SKM-1 treated with dmso at 0.1 percent for 144 hours (cell line): Measurements from ENCODE around the gene EEFSEC.
A peak's percentile ranks its signal among the peaks of the same experiment; 100 is the strongest.

Experiments used
- DNase-seq: peaks from one replicate; lab custom pipeline; 2025; ENCODE audit not compliant: unreplicated experiment; lab: John Stamatoyannopoulos, UW

The EEFSEC gene

GRCh38 chr3:128215800-128216495, 62.7 kb downstream of the EEFSEC start:
- DNase-seq: no peak

DNA sequence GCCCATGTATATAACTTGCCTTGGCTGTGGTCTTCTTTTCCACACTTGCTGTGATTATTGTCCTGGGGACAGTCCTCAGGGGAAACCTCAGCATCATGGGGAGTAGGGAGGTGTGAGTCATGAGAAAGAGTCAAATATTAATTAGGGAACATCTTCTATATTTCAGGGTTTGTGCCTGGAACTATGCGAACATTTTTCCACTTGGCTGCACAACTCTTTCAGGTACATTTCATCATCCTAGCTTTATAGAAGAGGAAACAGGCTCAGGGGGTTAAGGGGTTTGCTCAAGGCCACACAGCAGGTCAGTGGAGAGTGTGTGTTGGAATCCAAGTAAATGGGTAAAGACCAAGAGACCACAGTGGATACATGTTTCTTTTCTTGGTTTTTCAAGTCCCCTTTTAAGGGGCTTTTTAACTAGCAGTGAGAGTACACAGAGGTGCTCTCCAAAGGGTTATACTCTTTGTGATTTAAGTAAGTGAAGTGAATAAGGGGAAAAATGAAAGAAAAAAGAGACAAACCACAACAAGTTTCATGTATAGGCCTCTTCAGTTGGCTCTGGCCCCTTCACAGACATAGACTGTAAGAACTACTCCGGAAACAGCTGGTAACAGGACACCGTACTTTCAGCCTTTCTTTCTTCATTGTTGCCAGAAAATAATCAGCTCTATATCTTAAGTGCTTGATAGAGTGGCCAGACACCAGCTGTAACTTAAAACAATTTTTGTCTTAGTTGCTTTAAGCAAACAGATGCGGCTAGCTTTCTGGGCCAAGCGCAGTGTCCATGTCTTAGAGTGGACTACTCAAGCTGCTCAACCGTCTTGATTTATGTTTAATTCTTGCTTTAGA, 64.6 kb downstream of the EEFSEC start:
- no peak for DNase-seq

DNA sequence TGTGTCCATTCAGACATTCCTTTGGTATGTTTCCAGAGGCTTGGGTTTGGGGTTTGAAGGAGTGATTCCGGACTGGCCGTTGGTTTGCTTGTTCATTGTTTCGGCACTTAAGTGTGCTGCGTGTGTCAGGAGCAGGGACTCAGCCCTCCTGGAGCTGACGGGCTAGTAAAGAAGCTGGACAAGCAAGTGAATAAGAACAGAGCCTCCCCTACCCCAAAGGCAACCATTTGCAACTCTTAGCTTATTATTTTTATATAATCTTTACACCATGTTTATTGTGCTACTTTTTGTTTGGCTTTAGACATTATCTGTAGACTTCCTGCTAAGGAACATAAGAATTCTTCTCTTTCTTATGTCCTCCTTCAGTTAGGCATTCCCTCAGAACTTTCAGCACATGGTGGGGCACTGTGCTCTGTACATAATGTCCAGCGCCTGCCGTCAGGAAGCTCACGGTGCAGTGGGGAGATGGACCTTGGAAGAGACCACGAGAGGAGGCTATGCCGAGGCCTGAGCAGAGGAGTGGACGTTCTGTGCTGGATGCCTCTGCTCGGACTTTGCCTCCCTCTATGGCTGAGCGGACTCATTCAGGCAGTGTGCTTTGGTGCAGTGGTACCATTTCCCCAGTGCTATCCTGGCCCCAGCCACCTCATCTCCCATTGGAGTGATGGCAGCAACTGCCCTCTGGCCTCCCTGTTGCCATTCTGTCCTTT, 65.4 kb downstream of the EEFSEC start:
- no peak for DNase-seq

DNA sequence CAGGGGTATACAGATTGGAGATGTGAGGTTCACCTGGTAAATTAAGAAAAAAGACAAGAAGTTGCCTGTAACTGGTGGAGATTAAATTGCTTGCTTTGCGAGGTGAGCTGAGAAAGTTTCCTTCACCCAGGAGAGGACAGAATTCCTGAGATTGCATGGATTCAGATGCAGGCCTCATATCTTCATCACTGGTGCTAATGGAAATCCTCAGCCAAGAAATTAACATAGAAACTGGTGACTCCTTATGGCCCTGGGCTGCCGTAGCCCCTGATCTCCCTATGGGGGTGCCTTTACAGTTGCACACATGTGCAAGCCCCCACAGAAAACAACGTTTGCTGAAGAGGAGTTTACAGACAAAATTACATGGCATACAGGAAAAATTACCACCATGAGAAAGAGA, 68.0 kb downstream of the EEFSEC start:
- no peak for DNase-seq

DNA sequence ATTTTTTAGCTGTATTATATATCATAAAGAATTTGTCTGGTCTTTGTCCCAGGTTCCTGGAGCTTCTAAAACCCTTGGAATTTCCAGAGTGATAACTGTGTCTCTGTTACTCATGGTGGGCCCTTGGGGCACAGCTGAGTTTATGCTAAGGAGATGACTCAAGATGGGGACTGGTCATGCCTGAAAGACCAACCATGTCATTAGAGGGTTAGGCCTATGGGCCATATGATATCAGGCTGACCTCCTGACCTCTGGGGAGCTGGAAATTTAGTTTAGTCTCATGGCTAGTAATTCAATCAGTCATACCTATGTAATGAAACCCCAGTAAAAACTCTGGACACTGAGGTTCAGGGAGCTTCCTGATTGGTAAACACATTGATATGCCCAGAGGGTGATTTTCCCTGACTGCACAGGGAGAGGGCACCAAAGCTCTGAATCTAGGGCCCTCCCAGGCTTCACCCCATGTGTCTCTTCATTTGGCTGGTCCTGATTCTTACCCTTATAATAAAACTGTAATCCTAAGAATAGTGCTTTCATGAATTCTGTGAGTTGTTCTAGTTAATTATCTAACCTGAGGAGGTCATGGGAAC, 69.6 kb downstream of the EEFSEC start:
- DNase-seq: no peak

DNA sequence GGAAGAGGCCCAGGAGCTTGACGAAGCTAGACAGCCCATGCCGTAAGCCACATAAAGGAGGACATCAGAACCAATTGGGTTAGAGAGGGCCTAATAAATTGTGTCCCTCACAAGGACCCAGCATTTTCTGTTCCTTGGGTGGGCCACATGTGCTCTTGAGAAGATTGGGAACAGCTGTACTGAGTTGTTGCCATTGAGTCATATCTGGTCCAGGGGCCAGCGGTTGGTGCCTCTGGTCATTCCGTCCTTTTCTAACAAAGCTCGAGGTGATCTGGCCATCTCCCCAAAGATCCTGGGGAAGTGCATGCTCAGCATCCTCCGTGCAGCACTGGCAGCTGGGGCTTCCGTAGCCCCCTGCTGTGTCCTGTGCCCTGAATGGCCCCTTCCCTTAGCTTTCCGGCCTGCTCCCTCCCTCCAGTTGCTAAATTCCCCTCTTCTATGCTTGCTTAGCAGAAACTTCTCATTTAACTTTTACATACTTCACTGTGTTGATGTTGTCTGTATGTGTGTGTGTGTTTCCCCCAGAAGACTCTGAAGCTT, 73.0 kb downstream of the EEFSEC start:
- DNase-seq: no peak

DNA sequence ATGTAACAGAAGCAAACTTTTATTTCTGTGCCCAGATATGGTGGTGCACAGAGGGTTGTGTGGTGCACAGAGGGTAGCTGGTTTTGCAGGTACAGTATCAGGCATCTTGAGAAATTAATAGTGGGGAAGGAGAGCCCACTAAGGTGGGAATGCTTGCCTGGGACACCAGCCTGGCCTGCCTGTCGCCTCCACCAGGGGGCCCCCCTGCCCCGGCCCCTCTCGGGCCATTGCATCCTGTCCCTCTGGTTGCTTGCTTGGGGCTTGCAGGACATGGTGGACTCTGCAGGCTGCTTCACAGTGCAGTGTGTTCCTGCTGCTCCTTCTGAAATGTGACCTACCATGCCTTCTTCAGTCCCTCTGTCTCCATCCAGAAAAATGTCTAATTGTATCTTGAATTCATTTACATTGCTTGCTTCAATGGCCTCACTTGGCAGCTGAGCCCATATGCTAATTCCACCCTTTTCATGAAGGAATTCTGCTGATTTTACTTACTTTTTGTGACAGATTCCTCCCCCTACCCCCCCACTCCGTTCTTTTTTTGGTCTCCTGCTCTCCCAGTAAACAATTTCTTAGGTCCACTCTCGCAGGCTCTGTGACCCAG, 73.6 kb downstream of the EEFSEC start:
- no peak for DNase-seq

GRCh38 chr3:128227507-128227906, 74.2 kb downstream of the EEFSEC start:
- DNase-seq: no peak

GRCh38 chr3:128228366-128228910, 75.2 kb downstream of the EEFSEC start:
- DNase-seq: no peak

DNA sequence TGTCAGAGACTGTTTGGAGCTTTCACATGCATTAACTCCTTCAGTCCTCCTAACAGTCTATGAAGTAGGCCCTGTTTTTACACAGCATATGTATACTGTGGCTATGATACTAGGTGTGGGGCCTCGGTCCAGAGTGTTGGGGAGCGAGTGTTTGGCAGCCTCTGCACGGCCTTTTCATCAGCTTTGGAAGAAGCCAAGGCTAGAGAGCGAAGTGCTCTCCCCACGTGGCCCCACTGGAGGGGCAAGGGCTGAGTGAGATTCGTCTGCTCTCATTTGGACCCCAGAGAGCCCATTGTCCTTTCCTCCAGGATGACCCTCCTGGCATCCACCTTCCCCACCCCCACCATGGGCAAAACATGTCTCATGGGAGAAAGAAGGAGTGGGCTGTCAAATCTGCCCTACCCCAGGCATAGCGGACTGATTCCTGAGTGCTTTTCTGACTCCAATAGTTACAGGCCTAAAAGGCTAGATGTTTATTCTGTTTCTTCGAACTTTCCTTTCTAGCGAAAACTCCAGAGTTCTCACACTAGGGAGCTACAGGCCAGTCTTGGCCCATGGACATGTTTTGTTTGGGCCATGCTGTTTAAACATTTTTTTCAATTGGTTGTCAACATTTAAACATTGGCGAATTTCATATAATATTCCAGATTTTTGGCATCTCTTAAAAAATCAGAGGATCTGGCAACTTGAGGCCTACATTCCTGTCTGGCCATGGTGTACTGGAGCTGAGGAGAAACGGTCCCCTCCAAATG, 76.0 kb downstream of the EEFSEC start:
- DNase-seq: no peak

DNA sequence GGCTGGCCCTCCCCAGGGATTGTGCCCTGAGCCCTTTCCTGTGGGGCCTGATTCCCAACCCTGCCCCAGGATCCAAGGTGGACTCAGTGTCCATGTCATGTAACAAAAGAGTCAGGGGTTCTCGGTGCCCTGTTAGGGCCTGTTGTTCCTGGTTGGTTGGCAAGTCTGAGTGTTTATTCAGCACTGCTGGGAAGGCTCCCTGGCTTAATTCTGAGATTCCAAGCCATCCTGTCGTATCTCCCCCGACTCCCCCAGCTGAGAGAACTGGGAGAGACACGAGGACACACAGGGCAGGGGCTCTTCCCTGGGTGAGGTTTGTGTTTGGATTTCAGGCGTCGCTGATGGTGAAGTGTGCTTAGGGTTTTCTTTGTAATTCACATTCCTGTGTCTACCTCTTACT, 78.3 kb downstream of the EEFSEC start:
- no peak for DNase-seq

DNA sequence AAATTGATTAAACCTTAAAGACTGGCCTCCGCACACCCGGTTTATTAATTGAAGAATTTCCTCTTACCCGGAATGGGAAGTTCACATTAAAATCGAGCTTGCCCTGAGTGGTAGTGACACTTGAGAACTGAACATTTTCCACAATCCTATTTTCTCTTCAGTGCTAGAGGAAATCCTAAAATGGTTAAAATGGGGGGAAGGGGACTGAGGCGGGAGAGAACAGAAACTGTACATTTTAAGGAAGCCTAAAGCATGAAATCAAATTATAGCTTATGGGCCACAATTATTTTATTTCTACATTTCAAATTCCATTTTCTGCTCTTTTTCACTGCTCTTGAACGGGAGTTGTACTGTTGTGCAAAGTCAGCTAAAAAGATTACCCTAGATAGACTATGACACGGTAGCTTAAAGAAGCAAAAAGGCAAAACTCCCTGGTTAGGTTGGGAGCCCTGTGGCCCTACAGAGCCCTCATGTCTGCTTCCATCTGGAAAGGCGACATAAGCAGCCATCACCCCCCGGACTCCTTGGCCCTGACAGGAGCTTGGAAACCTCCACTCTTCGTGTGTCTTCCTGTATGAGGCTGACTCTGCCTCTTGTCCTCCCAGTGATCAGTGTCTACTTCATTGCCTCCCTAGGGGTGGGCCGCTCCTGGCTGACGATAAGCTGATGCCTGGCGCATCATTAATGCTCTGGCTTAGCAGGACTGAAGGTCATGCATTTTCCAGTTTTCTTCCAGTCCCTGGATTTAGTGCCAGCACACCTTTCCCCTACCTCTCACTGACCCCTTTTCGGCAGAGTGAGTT, 79.3 kb downstream of the EEFSEC start:
- DNase-seq: no peak

GRCh38 chr3:128235207-128235926, 82.1 kb downstream of the EEFSEC start:
- no peak for DNase-seq

GRCh38 chr3:128236657-128237056, 83.4 kb downstream of the EEFSEC start:
- DNase-seq: peak; percentile 63

- no peak for DNase-seq
These were observed 84.3 kb downstream of the EEFSEC start for GRCh38 chr3:128237348-128238183.

DNA sequence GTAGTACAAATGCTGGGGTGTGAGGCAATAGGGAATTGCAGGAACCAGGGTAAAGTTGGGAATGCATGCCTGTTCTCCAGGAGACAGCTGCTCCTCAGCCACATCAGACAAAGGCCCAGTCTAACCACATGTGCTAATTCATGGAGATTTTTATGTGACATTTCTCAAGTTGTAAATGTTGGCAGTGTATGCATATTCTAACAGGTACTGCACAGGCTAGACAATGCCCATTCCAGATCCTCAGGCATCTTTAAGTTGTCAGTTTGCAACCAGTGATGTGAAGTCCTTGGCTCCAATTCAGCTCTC, 84.9 kb downstream of the EEFSEC start:
- DNase-seq: no peak

GRCh38 chr3:128239304-128239703, 86.0 kb downstream of the EEFSEC start:
- no peak for DNase-seq

GRCh38 chr3:128240232-128240631, 87.0 kb downstream of the EEFSEC start:
- DNase-seq: no peak
